ENCODE results near the gene WDFY4.

- TF ChIP-seq, protein P1, sequence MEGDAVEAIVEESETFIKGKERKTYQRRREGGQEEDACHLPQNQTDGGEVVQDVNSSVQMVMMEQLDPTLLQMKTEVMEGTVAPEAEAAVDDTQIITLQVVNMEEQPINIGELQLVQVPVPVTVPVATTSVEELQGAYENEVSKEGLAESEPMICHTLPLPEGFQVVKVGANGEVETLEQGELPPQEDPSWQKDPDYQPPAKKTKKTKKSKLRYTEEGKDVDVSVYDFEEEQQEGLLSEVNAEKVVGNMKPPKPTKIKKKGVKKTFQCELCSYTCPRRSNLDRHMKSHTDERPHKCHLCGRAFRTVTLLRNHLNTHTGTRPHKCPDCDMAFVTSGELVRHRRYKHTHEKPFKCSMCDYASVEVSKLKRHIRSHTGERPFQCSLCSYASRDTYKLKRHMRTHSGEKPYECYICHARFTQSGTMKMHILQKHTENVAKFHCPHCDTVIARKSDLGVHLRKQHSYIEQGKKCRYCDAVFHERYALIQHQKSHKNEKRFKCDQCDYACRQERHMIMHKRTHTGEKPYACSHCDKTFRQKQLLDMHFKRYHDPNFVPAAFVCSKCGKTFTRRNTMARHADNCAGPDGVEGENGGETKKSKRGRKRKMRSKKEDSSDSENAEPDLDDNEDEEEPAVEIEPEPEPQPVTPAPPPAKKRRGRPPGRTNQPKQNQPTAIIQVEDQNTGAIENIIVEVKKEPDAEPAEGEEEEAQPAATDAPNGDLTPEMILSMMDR (conservative IDR thresholded peaks at IDR 0.05; ENCODE audit: low read length): no peak
- no peak for TF ChIP-seq EZH2phosphoT487 (IDR thresholded peaks at IDR 0.05; ENCODE audit: borderline replicate concordance)
These were observed 215.1 kb downstream of the WDFY4 start for GRCh38 chr10:48899781-48900180.
